Cerebellar cortex (tissue), 1 donor: ENCODE results near the gene DUSP1.

ENCODE experiments used
- DNase-seq: peaks from one replicate; pipeline ENCODE4 v3.0.0-alpha.2; 2015; ENCODE audit warnings: low spot score

DUSP1 gene

DNA sequence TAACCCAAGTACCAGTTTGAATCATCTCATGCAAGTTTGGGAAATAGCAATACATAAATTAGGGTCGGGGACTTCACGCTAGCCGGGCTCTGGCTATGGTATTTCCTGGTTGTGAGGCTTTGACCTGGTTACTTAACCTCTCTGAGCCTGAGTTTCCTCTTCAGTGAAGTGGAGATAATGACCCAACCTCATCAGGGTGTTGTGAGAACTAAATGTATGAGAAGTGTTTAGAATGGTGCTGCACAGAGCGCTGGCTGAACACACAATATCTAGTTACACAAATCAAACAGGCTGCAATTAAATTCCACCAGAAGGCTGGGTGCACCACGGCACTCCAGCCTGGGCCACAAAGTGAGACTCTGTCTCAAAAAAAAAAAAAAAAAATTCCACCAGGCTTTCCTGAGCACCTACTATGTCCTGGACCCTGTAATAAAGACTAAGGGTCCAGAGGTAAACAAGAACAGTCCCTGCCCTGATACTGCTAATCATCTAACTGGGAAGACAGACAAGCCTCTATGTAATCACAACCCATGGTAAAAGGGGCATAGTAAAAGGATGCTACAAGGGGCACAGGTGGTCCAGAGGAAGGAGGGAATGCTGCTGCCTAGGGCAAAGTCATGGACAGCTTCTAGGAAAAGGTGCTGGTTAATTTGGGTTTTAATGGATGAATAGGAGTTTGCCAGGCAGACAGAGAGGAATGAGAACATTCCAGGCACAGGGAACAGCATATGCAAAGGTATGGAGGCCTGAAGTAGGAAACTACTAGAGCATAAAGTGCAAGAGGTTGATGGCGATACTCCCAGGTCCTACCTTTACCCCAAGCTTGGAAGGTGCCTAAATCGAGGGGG lies 27.7 kb downstream of the DUSP1 start:
- DNase-seq = no peak

DNA sequence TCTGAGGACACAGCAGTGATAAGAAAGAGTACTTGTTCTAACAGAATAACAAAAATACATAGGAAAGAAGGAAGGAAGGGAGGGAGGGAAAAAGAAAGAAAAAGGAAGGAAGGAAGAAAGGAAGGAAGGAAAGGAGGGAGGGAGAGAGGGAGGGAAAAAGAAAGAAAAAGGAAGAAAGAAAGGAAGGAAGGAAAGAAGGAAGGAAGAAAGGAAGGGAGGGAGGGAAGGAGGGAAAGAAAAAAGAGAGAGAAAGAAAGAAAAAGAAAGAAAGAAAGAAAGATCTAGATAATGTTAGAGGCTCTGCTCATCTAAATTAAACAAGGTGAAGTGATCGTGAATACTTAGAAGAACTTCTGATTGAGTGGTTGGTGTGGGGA lies 29.8 kb downstream of the DUSP1 start:
- no peak for DNase-seq

DNA sequence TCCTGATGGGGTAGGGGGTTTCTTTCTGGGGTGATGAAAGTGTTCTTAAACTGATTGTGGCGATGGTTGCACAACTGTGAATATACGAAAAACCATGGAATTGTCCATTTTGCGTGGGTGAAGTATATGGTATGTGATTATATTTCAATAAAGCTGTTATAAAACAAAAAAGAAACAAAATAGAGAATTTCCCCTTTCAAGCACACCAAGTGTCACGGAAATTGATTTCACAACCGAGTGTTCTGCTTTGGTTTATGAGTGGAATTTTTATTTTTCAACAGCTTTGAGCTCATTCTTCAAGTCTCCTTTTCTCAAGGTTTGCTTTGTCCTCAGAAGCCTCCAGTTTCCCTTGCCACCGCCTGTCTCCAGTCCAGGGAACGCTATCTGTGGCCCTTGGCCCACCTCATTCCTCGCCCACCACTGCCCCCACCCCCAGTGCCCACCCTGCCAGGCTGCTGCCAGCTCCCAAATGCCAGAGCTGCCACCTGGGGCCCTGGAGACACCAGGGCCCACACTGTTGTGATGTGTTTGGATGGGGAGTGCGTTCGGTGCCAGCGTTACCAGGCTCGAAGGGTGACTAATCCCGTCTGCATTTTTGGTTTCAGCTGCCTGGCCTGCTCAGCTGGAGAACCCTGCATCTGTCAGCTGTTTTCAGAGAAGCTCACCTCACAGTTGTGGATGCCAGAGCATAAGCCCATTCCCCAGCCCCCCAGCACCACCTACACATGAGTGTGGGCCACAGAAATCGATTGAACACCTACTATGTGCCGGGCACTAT lies 30.4 kb downstream of the DUSP1 start:
- no peak for DNase-seq

DNA sequence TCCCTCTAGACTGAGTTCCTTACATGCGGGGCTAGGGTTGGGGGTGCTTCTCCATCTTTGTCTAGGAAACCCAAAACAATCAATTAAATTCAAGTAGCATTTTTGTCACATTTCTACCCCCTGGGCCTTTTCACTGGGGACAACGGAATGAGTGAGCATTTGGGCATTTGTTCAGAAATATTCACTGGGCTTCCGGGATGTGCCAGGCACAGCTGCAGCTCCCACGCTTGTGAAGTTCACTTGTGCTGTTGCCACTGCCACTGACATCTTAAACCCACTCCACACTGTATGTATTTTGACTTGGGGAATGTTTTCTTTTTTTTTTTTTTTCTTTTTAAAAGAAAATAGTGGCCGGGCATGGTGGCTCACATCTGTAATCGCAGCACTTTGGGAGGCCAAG lies 31.6 kb downstream of the DUSP1 start:
- no peak for DNase-seq

DNA sequence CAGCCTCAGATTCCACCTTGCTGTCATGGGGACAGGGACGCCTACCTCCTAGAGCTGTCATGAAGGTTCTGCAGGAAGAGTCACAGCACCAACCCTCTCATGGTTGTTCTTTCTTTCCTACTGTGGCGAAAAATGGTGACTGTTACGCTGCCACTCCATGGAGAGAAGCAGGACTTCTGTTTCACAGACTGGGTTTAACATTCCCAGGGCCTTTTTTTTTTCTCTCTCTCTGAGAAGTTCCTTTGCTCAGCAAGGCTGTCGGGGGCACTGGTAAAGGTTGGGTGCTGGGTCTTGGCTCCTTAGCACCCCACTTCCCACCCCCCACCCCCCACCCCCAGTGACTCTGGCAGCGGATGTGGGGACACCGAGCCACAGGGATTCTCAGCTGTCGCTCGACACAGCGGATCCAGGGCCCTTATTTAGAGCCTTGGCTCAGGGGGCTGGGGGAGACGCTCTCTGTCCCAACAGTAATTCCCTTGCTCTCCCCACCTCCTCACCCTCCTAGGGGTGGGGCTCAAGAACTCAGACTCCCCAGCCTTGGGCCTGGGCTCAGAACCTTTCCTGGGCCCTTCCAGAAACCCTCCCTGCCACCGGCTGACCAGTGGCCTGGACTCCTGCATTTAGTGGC lies 34.4 kb downstream of the DUSP1 start:
- peak; percentile 16 for DNase-seq

DNA sequence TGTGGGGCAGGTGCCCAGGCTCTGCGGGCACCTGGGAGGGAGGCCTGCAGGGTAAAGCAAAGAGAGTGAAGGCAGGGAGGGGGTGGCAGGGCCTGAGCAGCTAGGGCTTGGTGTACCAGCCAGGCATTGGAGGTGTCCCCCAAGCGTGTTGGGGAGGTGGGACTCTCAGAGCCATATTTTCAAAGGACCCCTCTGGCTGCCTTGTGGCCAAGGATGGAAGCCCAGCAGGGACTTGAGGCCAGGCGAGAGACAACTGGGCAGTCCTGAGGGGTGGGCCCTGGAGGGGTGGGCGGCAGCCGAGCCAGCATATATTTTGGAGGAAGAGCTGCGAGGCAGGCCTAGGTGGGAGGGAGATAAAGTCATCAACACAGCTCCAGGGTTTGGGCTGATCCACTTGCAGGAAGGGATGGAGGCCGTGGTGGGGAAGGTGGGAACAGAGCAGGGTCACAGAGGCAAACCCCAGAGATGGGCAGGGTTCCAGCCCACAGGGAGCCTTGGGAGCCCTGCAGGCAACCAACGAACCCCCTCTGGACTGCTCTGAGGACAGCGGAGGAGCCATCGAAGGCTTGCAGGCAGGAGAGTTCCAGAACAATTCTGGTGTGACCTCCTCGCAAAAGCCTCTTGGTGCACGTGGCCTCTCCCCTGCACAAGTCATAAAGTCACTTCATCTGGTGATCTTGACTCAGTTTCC lies 35.7 kb downstream of the DUSP1 start:
- no peak for DNase-seq

DNA sequence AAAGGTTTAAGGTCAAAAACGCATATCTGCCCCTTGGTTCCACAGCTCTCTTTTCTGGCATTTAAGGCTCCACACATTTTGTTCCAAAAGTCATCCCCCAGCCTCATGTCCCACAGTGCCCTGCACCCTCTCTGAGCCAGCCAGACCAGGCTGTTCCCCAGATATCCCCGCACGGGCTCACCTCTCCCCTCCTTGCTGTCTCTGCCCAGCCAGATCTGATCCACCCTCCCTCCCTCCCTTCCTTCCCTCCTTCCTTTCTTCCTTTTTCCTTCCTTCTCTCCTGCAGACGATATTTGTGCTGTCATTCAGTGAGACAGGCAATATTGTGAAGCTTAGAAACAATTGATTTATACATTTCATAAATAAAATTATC lies 37.0 kb downstream of the DUSP1 start:
- DNase-seq = no peak

DNA sequence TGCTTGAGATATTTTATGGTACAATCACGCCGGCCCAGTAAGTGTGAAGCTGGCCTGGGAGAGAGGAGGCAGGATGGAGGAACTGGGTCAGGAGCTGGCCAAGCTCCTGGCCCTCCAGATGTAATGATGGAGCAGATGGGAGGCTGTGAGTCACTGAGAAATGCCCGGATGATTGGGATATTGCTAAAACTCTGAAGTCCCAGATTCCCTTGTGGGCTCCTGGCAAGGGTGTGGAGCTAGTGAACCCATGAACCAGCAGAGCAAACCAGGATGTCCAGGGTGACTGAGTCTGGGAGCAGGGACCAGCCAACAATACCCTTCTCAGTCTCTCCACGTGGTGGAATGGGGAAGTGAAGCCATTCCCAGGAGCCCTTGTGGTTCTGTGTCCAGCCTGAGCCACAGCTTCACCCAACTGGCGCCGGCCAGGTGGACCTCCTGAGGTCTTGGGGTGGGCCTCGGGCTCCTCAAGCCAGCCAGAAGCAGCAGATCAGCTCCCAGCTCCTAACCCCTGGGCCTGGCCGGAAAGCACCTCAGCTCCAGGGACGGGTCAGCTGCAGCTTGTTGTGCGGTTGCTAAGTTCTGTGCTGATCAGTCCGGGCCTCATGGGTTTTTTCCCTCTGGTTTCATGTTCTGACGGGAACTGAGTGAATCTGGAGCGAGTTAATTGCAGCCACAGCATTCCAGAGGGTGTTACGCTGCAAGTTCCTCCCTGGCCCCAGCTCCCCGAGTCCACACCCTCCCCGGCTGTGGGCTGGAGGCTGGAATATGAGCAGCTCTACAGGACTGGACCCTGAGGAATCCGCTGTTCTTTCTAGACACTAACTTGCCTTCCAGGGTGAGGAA lies 37.6 kb downstream of the DUSP1 start:
- DNase-seq = peak; percentile 78

DNA sequence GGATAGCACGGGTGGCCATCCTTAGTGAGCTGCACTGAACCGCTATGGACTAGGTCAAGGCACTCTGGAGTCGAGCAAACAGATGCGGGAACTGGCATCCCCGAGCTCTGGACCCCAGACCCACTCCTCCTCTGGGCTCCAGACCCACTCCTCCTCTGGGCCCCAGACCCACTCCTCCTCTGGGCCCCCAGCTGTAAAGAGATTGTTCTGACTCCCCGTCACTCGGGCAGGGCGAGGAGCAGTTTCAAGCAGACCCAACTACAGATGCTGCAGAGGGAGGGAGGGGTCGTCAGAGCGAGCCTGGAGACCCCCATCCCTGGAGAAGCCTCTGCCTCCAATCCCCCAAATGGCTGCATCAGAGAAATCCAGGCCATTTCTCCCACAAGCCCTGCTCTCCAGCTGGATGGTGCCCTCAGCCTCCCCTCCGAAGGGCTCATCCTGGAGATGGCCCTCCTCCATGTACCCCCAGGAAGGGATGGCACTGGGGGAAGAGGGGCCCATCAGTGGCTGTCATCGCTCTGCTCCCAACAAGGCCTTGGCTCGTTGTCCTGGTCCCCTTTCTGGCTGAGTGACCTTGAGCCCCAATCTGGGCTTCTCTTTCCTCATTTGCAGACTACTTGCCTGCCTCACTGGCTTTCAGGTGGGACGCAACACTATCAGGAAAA lies 38.7 kb downstream of the DUSP1 start:
- DNase-seq = no peak

DNA sequence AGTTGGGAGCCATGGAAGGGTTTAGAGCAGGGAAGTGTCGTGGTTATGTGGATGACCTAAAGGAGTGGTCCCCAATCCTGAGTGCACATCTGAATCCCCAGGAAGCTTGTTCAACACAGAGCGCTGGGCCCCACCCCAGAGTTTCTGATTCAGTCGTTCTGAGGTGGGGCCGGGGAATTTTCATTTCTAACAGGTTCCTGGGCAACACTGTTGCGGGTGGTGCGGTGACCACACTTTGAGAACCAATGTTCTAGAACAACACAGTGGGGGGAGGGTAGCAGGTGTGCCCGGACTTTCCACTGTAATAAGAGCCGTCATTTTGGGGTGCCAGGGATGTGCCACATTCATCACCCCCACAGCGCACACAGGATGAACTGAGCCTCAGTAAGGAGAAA lies 39.3 kb downstream of the DUSP1 start:
- no peak for DNase-seq

DNA sequence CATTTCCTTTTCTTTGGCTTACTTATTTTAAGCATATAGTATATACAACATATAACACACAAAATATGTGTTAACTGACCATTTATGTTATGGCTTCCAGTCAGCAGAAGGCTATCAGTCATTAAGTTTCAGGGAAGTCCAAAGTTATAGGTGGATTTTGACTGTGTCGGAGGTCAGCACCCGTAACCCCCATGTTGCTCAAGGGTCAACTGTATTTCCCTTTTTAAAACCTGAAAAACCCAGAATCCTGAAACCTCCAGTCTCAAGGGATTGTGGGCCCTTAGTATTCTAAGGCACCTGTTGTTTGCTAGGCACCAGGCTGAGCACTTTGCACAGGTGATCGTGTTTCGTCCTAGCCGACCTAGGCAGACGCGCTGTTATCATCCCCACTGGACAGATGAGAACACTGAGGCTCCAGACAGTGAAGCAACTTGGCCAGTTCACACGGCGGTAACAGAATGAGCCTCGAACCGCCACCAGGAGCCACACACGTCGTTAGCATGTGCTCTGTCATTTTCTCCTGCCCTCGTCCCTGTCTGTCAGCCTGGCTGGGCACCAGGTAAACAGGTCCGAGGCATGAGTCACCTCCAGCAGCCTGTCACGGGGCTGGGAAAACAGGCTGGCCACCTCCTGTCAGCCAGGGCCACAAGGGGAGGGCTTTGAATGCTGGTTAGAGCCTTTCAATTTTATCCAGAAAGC lies 39.9 kb downstream of the DUSP1 start:
- DNase-seq = peak; percentile 17

DNA sequence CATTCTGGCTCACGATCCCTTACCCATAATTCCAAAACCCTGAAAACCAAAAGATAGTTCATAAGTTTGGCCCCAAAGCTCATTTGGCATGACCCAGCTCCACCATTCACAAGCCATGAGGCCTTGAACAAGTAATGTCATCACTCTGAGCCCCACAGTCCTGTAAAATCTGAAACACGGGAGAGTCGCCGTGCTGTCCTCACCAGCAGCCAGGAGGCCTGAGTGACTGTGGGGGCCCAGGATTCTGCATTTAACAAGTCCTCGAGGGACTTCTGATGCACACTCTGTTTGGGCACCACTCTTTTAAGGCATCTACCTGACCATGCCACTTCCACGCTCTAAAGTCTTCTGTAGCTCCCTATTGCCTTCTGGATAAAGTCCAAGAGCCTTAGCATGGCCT lies 40.8 kb downstream of the DUSP1 start:
- no peak for DNase-seq

DNA sequence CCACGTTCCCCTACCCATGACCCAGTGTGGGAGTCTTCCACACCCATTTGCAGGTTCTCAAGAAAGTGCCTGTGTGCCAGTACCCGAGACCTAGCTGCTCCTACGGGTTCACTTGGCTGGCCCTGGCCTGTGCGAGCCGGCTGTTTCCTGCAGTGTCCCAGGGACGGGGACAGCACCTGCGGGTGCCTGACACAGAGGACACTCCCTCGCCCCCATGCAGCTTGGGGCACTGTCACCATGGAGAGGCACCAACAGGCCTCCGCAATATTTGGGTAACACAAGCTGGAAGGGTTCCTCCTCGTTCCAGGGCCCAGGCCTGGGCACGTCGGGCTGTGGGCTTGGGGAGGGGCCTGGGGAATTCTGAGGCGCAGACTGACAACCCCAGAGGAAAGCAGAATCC lies 41.4 kb downstream of the DUSP1 start:
- DNase-seq = no peak

DNA sequence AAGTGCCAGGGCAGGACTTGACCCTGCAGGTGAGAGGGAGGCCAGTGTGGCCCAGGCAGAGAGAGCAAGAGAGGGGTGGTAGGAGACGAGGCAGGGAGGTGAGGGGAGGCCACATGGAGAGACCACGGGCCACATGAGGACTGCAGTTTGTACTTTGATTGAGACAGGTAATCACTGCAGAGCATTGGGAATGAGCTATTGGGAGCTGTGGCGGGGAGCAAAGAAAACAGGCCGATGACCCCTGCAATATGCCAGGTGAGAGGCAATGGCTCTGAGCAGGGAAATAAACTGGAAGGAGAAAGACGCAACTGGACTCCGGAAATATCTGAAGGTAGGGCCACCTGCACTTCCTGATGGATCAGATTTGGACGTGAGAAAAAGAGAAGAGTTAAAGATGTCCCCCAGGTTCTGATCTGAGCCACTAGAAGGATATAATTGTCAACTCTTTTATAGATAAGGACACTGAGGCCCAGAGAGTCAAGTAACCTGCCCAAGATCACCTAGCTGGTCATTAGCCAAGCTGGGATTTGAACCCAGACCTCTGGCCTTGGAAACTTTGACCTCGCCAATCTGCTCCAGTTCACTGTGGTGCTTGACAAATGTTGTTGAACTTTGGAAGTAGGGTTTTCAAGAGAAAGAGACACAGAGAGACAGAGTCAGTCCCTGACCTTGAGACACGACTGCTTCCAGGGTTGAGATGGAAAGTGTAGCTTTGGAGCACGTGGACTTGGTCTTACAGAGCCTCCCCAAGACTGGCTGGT lies 42.3 kb downstream of the DUSP1 start:
- DNase-seq = no peak

DNA sequence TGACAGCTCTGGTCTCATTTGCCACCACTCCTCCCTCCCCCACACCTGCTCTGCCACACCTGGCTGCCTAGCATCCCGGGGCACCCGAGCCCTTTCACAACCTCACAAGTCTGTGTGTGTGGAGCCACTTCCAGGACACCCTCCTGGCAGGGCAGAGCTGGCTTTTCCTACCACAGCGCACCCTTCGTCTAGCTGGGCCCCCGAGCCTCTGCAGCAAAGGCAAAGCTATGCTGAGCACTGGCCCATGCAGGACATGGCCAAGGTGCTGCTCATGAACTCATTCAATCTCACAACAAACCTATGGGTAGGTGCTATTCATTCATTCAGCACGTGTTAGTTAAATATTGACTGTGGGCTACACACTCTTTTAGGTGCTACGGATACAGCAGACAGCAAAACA lies 43.4 kb downstream of the DUSP1 start:
- DNase-seq = no peak

DNA sequence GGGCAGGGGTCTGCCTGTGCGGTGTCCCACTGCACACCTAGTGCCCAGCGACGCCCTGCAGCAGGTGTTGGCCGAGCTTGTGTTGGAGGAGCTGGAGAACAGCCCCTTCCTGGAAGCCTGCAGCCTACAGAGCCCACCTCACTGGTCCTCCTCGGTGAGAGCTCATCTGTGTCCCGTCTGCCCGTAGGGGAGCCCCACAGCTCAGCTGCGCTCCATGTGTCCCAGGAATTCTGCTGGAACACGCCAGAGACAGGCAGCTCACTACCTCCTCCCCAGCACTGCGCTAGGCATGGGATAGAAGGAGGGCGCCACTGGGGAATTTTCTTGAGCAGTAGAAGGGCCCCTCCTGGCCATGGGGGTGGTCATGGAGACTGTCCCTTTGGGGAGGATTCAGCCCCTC lies 44.0 kb downstream of the DUSP1 start:
- DNase-seq = no peak

DNA sequence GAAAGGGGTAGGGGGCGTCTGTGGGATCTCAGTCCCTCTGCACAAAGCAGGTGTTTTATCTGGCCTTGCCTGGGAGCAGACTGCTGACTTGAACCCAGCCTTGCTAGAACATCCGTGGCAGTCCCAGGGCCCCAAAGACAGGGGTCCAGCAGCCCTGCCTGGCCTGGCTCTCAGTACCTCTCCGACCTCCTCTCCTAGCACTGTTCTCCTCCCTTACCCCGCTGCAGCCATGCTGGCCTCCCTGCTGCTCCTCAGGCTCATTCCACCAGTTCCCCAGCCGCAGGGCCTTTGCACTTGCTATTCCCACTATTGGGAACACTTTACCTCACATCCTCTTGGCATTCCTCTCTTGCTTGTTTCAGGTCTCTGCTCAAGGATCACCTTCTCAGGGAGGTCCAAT lies 45.2 kb downstream of the DUSP1 start:
- no peak for DNase-seq

DNA sequence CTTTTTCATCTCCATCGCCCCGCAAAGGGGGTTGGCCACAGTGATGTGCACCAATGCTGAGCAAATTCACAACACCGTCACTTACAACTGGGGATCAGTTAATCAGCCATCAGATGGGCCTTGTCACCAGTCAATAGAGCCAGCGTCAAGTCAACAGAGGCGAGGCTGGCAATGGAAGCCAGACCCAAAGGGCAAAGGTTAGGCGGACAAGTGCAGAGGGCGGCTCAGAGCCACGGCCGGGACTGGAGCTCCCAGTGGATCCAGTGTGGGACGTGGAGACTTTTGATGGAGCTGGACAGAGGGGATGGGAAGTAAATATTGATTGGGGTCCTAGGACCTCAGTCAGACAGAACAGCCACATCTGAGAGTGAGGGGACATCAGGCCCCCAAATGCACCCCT lies 45.7 kb downstream of the DUSP1 start:
- no peak for DNase-seq
